IMR-90 (cell line): ENCODE data around the gene NEAT1.

ENCODE experiments used
- BHLHE40 ChIP-seq: fragments of 150-350 bp; IDR thresholded peaks from 2 replicates; pipeline ENCODE4 v1.6.1; 2016; ENCODE audit warnings: mild to moderate bottlenecking, low read depth, low read length
- CTCF ChIP-seq: conservative IDR thresholded peaks from 2 replicates; pipeline ENCODE4 v1.5.1; 2012; ENCODE audit warnings: mild to moderate bottlenecking, low read depth, low read length, improper control_type of control experiment
- ELK1 ChIP-seq: fragments of 150-350 bp; IDR thresholded peaks from 2 replicates; pipeline ENCODE4 v1.6.1; 2016; ENCODE audit warnings: low read depth, mild to moderate bottlenecking, low read length, moderate library complexity, borderline replicate concordance
- MAFK ChIP-seq: IDR thresholded peaks from 2 replicates; pipeline ENCODE4 v1.6.1; 2012; ENCODE audit warnings: low read depth, low read length, improper control_type of control experiment
- MXI1 ChIP-seq: IDR thresholded peaks from 2 replicates; pipeline ENCODE4 v1.6.1; 2012; ENCODE audit warnings: low read depth, mild to moderate bottlenecking, low read length, moderate library complexity, borderline replicate concordance
- NFE2L2 ChIP-seq: fragments of 150-350 bp; IDR thresholded peaks from 2 replicates; pipeline ENCODE4 v1.6.1; 2016; ENCODE audit warnings: low read depth, mild to moderate bottlenecking, low read length
- POLR2A ChIP-seq: IDR thresholded peaks from 2 replicates; pipeline ENCODE4 v1.6.1; 2012; ENCODE audit warnings: mild to moderate bottlenecking, low read depth, low read length
- RAD21 ChIP-seq: IDR thresholded peaks from 2 replicates; pipeline ENCODE4 v1.6.1; 2012; ENCODE audit warnings: low read length, improper control_type of control experiment
- RCOR1 ChIP-seq: IDR thresholded peaks from 2 replicates; pipeline ENCODE4 v1.6.1; 2012; ENCODE audit warnings: mild to moderate bottlenecking, low read length, improper control_type of control experiment; ENCODE audit not compliant: insufficient replicate concordance

- TF ChIP-seq RCOR1 (no peak), CTCF (no peak), POLR2A (no peak), NFE2L2 (no peak), ELK1 (no peak), MXI1 (no peak), BHLHE40 (no peak), MAFK (no peak), RAD21 (no peak)
Observed at GRCh38 chr11:65381716-65382032, 40.9 kb upstream of the NEAT1 start.
